ENCODE measurements around the gene ELOVL7.
"Not testable (repeated sequence)": the region's sequence is repeated elsewhere in the genome, so short reads cannot be mapped to it uniquely, and the experiment has no call there.

ELOVL7 gene

DNA sequence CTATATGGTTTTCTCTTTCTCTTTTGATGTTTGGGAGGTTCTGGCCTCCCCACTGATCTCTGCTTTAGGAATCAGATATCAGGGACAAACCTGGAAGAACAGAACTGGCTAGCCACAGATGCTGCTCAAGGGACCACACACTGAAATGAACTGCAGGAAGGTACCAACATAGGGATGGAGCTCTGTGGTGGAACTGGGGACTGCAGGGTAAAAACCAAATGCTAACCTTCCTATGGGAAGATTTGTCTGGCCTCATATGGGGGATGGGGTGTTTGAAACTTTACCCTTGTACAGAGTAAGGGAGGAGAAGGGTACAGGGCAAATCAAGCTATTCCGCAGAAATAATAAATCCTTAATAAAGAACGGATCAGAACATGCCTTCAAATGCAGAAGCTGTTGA, 49.4 kb downstream of the ELOVL7 start:
- no peak for DNase-seq
- no peak overlapping the region for H3K27ac Mint-ChIP-seq
- H3K27me3 Mint-ChIP-seq = no peaks in the 10 kb centered on the region
- H3K9me3 Mint-ChIP-seq = no peaks in the 10 kb centered on the region
- no peaks in the 10 kb centered on the region for H3K36me3 Mint-ChIP-seq (ENCODE audit: low read depth)
- ATAC-seq = no peak
- H3K4me3 Mint-ChIP-seq = no peak overlapping the region
- no peaks in the 10 kb centered on the region for H3K4me1 Mint-ChIP-seq

DNA sequence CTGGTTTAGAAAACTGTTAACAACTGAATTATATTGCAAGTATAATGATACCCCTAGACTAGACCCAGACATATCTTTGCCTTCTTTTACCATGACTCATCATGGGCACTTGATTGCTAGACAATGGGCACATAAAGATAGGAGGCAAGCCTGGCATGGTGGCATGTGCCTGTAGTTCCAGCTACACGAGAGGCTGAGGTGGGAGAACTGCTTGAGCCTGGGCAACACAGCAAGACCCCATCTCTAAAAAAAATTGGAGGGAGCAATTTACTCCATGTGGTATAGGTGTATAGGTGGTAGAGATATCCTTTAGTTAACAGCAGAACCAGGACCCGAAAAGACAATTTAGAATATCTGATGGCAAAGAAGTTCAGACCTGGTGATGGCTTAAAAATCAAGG, 51.6 kb downstream of the ELOVL7 start:
- Mint-ChIP-seq H3K27me3 (no peaks in the 10 kb centered on the region), H3K9me3 (no peaks in the 10 kb centered on the region), H3K4me3 (no peak overlapping the region), H3K4me1 (no peaks in the 10 kb centered on the region), H3K36me3 (ENCODE audit: low read depth) (no peaks in the 10 kb centered on the region), H3K27ac (no peak overlapping the region)
- ATAC-seq (no peak), DNase-seq (no peak)

DNA sequence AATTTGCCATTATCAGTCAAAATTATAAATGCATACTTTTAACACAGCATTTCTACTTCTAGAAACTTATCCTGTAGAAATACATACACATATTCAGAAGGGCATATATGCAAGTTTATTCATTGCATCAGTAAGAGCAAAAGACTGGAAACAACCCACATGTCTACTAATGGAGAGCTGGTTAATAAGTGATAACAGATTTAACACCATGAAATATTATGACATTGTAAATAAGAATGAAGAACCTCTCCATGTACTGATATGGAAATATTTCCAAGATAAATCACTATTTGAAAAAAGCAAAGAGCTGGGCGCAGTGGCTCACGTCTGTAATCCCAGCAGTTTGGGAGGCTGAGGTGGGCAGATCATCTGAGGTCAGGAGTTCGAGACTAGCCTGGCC, 54.5 kb downstream of the ELOVL7 start:
- Mint-ChIP-seq H3K27me3 (no peaks in the 10 kb centered on the region), H3K36me3 (ENCODE audit: low read depth) (no peaks in the 10 kb centered on the region), H3K4me3 (no peak overlapping the region), H3K9me3 (no peaks in the 10 kb centered on the region), H3K4me1 (no peaks in the 10 kb centered on the region), H3K27ac (no peak overlapping the region)
- no peak for ATAC-seq
- DNase-seq = no peak

DNA sequence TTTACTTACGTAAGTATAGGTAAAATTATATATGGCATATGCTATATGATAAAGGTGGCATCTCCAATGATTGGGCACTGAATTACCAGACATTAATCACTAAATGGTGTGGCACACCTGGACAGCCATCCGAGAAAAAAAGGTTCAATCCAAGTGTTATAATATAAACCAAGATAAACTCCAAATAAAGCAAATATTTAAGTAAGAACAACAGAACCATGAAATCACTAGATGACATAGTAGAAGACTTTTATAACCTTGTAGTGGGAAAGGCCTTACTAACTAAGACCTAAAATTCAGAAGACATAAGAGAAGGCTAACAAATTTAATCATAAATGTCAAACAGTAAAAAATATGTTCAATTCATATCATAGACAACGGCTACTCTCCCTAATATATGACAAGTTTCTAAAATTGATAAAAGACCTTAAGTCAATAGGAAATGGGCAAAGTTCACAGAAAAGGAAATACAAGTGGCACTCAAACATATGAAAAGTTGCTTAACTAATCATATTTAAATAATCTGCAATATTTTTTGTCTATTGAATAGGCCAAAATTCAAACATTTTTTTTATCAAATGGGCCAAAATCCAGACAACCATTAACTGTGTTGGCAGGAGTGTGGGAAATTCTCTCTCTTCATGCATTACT, 55.1 kb downstream of the ELOVL7 start:
- Mint-ChIP-seq H3K4me1 (no peaks in the 10 kb centered on the region), H3K27me3 (no peaks in the 10 kb centered on the region), H3K27ac (no peak overlapping the region), H3K9me3 (no peaks in the 10 kb centered on the region), H3K36me3 (ENCODE audit: low read depth) (no peaks in the 10 kb centered on the region), H3K4me3 (no peak overlapping the region)
- DNase-seq = no peak
- ATAC-seq = no peak

DNA sequence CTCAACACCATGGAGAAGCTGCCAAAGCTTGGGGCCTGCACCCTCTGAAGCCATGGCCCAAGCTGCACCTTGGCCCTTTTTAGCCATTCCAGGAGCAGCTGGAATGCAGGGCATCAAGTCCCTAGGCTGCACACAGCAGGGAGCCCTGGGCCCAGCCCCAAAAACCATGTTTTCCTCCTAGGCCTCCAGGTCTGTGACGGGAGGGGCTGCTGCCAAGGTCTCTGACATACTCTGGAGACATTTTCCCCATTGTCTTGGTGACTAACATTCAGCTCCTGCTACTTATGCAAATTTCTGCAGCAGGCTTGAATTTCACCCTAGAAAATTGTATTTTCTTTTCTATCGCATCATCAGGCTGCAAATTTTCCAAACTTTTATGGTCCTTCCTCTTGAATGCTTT, 64.6 kb downstream of the ELOVL7 start:
- Mint-ChIP-seq H3K27ac (no peak overlapping the region), H3K9me3 (peaks cover 11% of the 10 kb centered on the region), H3K4me3 (no peak overlapping the region), H3K36me3 (ENCODE audit: low read depth) (no peaks in the 10 kb centered on the region), H3K27me3 (peaks cover under 1% of the 10 kb centered on the region), H3K4me1 (no peaks in the 10 kb centered on the region)
- DNase-seq (no peak), ATAC-seq (no peak)

DNA sequence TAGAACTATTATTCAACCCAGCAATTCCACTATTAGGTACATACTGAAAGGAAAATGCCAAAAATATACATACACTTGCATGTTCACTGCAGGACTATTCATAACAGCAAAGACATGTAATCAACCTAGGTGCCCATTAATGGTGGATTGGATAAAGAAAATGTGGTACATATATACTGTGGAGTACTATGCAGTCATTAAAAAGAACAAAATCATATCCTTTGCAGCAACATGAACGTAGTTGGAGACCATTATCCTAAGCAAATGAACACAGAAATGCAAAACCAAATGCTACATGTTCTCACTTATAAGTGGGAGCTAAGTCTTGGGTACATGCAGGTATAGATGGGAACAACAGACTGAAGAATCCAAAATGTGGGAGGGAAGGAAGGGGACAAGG, 67.7 kb downstream of the ELOVL7 start:
- Mint-ChIP-seq H3K36me3 (ENCODE audit: low read depth) (no peaks in the 10 kb centered on the region), H3K4me3 (no peak overlapping the region), H3K4me1 (no peaks in the 10 kb centered on the region), H3K27me3 (peaks cover 10% of the 10 kb centered on the region), H3K27ac (no peak overlapping the region), H3K9me3 (peaks cover 11% of the 10 kb centered on the region)
- DNase-seq (no peak), ATAC-seq (no peak)

DNA sequence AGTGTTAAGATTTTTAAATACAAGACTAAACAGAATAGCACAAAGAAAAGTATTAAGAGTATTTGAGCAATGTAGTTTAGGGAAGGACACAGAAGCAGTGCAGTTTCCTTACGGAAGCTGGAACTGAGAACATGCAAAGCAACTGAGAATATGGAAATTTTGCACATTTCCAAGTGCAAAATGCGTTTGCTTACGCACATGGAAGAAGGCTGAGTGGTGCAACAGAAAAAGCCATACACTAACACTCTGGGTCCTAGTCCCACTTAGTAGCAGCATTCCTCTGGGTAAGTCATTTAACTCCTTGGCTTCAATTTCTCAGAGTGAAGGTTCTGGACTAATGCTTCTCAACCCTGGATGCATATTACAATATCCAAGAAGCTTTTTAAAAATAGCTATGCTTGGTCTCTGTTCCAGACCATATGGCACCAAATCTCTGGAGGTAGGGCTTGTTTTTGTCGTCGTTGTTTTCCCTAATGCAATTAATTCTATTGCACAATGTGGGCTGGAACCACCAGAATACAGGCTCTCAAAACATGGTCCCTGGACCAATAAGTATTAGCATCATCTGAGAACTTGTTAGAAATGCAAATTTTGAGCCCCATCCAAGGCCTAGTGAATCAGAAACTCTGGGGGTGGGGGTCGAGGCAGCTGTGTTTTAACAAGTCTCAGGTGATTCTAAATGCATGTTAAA, 78.9 kb downstream of the ELOVL7 start:
- no peak overlapping the region for H3K27ac Mint-ChIP-seq
- no peaks in the 10 kb centered on the region for H3K36me3 Mint-ChIP-seq (ENCODE audit: low read depth)
- H3K4me1 Mint-ChIP-seq = no peaks in the 10 kb centered on the region
- peaks cover 4% of the 10 kb centered on the region for H3K27me3 Mint-ChIP-seq
- no peak overlapping the region for H3K4me3 Mint-ChIP-seq
- ATAC-seq (no peak), DNase-seq (no peak)
- no peaks in the 10 kb centered on the region for H3K9me3 Mint-ChIP-seq

DNA sequence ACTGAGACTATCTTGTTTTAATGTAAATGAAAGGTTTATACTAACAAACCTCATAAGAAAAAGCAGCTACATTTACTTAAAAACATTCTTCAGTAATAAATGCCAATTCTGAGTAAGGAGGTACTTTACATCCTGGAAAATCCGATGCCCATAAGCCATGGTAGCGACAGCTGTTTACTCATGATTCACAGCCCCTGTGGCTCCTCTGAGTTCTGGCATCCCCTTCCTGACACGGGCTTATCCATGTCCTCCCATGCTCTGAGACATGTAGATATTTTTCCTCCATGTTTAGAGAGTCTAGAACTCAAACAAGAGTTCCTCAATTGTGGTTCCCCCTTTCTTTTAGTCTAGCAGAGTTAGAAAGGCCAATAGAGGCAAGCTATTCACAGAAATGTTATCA, 81.0 kb downstream of the ELOVL7 start:
- Mint-ChIP-seq H3K4me1 (no peaks in the 10 kb centered on the region), H3K4me3 (no peak overlapping the region), H3K27ac (no peak overlapping the region), H3K36me3 (ENCODE audit: low read depth) (no peaks in the 10 kb centered on the region), H3K9me3 (no peaks in the 10 kb centered on the region), H3K27me3 (peaks cover 5% of the 10 kb centered on the region)
- ATAC-seq (no peak), DNase-seq (no peak)

DNA sequence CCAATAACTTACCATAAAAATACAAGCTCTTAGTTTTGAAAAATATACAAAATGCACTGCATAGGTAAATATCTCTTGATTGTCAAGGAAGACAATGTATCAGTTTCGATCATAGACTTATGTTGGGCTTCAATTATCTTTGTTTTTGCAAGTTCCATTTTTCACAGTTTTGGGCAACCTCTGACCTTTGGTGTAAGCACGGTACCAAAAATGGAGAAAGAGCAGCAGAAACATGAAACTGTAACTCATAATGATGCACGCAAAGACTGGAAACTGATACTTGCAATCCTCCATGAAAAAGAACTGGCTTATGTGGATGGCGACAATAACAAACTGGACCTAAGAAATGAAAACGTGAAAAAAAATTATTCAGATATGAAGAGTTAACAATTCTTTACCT, 89.6 kb downstream of the ELOVL7 start:
- no peak overlapping the region for H3K27ac Mint-ChIP-seq
- no peak for ATAC-seq
- H3K36me3 Mint-ChIP-seq (ENCODE audit: low read depth) = no peaks in the 10 kb centered on the region
- H3K27me3 Mint-ChIP-seq = no peaks in the 10 kb centered on the region
- H3K9me3 Mint-ChIP-seq = no peaks in the 10 kb centered on the region
- DNase-seq = no peak
- H3K4me3 Mint-ChIP-seq = no peak overlapping the region
- no peaks in the 10 kb centered on the region for H3K4me1 Mint-ChIP-seq

DNA sequence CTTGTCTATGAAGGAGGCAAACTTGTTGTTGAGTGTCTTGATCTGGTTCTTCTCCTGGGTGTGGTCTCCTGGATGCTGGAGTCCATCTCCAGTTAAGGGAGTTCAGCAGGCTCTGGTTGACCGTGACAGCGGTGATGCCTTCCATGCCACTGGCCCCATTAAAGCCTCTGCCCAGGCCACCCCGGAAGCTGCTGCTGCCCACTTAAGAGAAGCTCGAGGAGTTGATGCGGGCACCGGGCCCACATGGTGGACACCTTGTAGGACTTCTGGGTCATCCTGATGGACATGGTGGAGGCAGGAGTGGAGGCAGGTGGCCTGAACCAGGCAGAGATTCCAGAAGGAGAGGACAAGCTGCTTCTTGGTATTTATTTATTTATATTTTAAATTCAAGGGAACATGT, 99.4 kb downstream of the ELOVL7 start:
- Mint-ChIP-seq H3K9me3 (peaks cover 16% of the 10 kb centered on the region), H3K36me3 (ENCODE audit: low read depth) (no peaks in the 10 kb centered on the region), H3K27me3 (peaks cover 5% of the 10 kb centered on the region), H3K4me3 (no peak overlapping the region), H3K27ac (no peak overlapping the region), H3K4me1 (no peaks in the 10 kb centered on the region)
- no peak for ATAC-seq
- no peak for DNase-seq

DNA sequence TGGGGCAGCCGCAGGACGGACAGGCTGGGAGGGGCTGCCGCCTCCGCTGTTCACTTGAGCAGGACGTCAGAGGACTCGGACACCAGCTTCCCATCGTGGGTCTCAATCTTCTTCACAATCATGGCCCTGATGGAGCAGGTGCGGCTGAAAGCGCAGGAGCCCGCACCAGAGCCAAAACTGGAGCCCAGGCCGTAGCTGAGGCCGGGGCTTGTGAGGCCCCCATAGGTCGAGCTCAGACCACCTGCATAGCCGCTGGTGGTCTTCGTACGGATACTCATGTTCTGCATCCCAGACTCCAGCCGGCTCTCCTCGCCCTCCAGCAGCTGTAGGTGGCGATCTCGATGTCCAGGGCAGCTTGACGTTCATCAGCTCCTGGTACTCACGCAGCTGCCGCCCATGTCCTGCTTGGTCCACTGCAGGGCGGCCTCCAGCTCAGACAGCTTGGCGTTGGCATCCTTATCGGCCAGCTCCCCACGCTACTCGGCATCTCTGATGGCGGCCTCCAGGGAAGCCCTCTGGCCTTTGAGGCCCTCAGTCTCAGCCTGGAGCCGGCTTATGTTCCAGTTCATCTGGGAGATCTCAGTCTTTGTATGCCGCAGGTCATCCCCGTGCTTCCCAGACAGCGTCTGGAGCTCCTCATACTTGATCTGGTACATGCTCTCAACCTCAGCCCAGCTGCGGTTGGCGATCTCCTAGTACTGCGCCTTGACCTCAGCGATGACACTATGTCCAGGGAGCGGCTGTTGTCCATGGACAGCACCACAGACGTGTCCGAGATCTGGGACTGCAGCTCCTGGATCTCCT, 100.4 kb downstream of the ELOVL7 start:
- DNase-seq = no peak
- Mint-ChIP-seq H3K4me1 (no peaks in the 10 kb centered on the region), H3K27me3 (peaks cover 5% of the 10 kb centered on the region), H3K36me3 (ENCODE audit: low read depth) (no peaks in the 10 kb centered on the region), H3K4me3 (no peak overlapping the region), H3K27ac (no peak overlapping the region), H3K9me3 (peaks cover 16% of the 10 kb centered on the region)
- no peak for ATAC-seq

DNA sequence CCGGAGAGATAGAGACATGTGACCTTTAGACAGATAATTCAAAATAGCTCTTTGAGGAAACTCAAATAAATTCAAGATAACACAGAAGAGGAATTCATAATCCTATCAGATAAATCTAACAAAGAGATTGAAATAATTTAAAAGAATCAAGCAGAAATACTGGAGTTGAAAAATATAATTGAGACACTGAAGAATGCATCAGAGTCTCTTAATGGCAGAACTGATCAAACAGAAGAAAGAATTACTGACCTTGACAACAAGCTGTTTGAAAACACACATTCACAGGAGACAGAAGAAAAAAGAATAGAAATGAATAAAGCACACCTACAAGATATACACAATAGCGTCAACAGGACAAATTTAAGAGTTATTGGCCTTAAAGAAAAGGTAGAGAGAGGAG, 103.7 kb downstream of the ELOVL7 start:
- no peak for ATAC-seq
- Mint-ChIP-seq H3K36me3 (ENCODE audit: low read depth) (no peaks in the 10 kb centered on the region), H3K4me1 (no peaks in the 10 kb centered on the region), H3K4me3 (no peak overlapping the region), H3K9me3 (peaks cover 16% of the 10 kb centered on the region), H3K27ac (no peak overlapping the region), H3K27me3 (no peaks in the 10 kb centered on the region)
- DNase-seq = no peak

DNA sequence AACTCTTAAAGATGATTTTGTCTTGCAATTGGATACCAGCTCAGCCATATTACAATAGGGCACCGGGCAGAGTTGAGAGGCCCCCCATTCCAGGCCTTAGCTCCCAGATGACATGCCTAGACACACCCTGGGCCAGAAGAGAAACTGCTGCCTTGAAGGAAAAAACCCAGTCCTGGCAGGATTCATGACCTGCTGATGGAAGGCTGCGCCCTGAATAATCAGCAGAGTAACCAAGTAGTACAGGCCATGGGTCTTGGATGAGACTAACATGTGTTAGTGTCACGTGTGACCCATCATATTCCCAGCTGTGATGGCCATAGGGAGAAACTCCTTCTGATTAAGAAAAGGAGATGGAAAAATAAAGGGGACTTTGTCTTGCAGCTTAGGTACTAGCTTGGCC, 105.1 kb downstream of the ELOVL7 start:
- Mint-ChIP-seq H3K36me3 (ENCODE audit: low read depth) (no peaks in the 10 kb centered on the region), H3K27ac (no peak overlapping the region), H3K4me3 (no peak overlapping the region), H3K9me3 (peaks cover 16% of the 10 kb centered on the region), H3K27me3 (no peaks in the 10 kb centered on the region), H3K4me1 (no peaks in the 10 kb centered on the region)
- DNase-seq (no peak), ATAC-seq (no peak)

DNA sequence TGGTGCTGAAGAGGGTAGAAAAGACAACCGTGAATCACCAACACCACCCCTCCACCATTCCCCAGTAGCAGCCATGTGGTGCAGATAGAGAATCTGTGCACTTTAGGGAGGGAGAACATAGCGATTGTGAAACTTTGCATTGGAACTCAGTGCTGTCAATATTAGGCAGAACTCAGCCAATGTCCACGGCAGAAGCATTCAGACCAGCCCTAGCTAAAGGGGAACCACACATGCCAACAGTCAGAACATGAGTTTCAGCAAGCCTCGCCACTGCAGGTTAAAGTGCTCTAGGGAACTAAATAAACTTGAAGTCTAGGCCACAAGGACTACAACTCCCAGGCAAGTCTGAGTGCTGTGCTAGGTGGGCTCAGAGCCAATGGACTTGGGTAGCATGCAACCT, 105.6 kb downstream of the ELOVL7 start:
- peaks cover 16% of the 10 kb centered on the region for H3K9me3 Mint-ChIP-seq
- DNase-seq (no peak), ATAC-seq (no peak)
- H3K4me3 Mint-ChIP-seq = no peak overlapping the region
- H3K36me3 Mint-ChIP-seq (ENCODE audit: low read depth) = no peaks in the 10 kb centered on the region
- no peaks in the 10 kb centered on the region for H3K27me3 Mint-ChIP-seq
- H3K4me1 Mint-ChIP-seq = no peaks in the 10 kb centered on the region
- no peak overlapping the region for H3K27ac Mint-ChIP-seq

DNA sequence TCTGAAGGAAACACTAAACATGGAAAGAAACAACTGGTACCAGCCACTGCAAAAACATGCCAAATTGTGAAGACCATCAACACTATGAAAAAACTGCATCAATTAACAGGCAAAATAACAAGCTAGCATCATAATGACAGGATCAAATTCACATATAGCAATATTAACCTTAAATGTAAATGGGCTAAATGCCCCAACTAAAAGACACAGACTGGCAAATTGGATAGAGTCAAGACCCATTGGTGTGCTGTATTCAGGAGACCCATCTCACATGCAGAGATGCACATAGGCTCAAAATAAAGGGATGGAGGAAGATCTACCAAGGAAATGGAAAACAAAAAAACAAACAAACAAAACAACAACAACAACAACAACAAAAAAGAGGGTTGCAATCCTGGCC, 113.2 kb downstream of the ELOVL7 start:
- H3K4me3 Mint-ChIP-seq; H3K9me3 Mint-ChIP-seq; H3K27ac Mint-ChIP-seq; H3K4me1 Mint-ChIP-seq; H3K27me3 Mint-ChIP-seq; ATAC-seq; H3K36me3 Mint-ChIP-seq (ENCODE audit: low read depth); DNase-seq: not testable (repeated sequence)

Measured in activated naive CD8-positive, alpha-beta T cell treated with anti-CD3 and anti-CD28 coated beads, Interleukin-2, amount 50 U/mL, for 24 hours (primary cell).